ENCODE data around the gene SMYD2. TPM values are rescaled to one million over a fixed set of nuclear protein-coding genes. Genes with fewer than 3 reads are reported as not detected.

SMYD2 gene
- total RNA-seq, 2 donors from 2014 or later, result 18.4 to 18.5 TPM

DNA sequence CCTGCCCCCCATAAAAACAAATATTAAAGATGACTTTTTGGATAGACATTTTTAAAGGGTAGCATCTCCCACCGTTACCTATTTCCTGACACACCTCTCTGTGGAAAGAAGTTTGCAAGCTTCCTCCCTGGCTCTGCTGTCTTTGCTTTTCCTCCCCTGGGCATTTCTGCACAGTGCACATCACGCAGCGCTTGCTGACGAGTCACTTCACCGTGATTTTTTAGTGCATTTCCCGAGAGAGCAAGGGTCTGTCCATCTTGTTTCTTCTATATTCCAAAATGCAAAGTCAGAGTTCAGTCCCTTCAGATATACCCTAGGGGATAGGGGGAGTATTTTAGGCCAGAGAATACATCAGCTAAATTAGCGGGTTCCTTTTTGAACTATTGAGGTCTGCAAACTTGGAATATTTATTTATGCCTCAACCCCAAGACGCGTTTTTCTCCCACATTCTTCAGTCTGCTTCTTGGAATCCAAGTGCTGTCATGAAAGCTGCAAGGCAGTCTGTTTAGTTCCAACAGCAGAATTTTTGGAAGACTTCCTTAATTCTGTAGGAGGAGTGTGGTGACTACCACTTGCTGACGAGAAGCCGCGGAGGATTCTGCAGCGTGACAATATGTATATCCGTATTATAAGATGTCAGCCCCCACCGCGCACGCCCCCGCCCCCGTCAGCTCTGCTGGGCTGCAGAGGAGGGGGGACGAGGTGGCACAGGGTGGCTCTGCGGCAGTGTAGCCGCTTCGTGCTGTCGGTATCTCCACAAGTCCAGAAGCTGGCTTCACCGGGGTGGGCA, 22.4 kb downstream of the SMYD2 start:
- no peaks in the 10 kb centered on the region for H3K27me3 ChIP-seq
- intact Hi-C loops (cut with DNase I), result no loop called here
- H3K4me1 ChIP-seq, result no peaks in the 10 kb centered on the region
- 74 to 82% methylated on average over 25 of the region's 25 CpGs for WGBS, 2 donors
- TF ChIP-seq, protein P1, sequence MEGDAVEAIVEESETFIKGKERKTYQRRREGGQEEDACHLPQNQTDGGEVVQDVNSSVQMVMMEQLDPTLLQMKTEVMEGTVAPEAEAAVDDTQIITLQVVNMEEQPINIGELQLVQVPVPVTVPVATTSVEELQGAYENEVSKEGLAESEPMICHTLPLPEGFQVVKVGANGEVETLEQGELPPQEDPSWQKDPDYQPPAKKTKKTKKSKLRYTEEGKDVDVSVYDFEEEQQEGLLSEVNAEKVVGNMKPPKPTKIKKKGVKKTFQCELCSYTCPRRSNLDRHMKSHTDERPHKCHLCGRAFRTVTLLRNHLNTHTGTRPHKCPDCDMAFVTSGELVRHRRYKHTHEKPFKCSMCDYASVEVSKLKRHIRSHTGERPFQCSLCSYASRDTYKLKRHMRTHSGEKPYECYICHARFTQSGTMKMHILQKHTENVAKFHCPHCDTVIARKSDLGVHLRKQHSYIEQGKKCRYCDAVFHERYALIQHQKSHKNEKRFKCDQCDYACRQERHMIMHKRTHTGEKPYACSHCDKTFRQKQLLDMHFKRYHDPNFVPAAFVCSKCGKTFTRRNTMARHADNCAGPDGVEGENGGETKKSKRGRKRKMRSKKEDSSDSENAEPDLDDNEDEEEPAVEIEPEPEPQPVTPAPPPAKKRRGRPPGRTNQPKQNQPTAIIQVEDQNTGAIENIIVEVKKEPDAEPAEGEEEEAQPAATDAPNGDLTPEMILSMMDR (IDR thresholded peaks at IDR 0.05), result no peak
- no peak for TF ChIP-seq POLR2A (IDR thresholded peaks at IDR 0.05)
- H3K9me3 ChIP-seq, result no peaks in the 10 kb centered on the region
- no peak overlapping the region for H3K27ac ChIP-seq
- H3K4me3 ChIP-seq, result no peak overlapping the region
- H3K36me3 ChIP-seq (replicated peaks in 1 of 2; ENCODE audit: insufficient read depth in 1 of 2, low read depth in 2 of 2), result no peaks in the 10 kb centered on the region
- no peak for ATAC-seq
- DNase-seq, result no peak

- Histone ChIP-seq H3K9me3 (no peaks in the 10 kb centered on the region), H3K4me1 (no peaks in the 10 kb centered on the region), H3K27ac (no peak overlapping the region), H3K27me3 (no peaks in the 10 kb centered on the region), H3K36me3 (replicated peaks in 1 of 2; ENCODE audit: insufficient read depth in 1 of 2, low read depth in 2 of 2) (no peaks in the 10 kb centered on the region), H3K4me3 (no peak overlapping the region)
- TF ChIP-seq POLR2A (IDR thresholded peaks at IDR 0.05), result no peak
- TF ChIP-seq, protein P1 (IDR thresholded peaks at IDR 0.05), result no peak
- WGBS, 2 donors, result 82 to 86% methylated on average over 9 of the region's 9 CpGs
- ATAC-seq, result no peak
- intact Hi-C loops (cut with DNase I), result no loop called here
- DNase-seq, result no peak
Measured at GRCh38 chr1:214305164-214305751, 24.3 kb downstream of the SMYD2 start.

GRCh38 chr1:214306269-214306668, 25.3 kb downstream of the SMYD2 start:
- Histone ChIP-seq H3K27me3 (no peaks in the 10 kb centered on the region), H3K4me3 (no peak overlapping the region), H3K4me1 (no peaks in the 10 kb centered on the region), H3K36me3 (replicated peaks in 1 of 2; ENCODE audit: insufficient read depth in 1 of 2, low read depth in 2 of 2) (no peaks in the 10 kb centered on the region), H3K9me3 (no peaks in the 10 kb centered on the region), H3K27ac (no peak overlapping the region)
- ATAC-seq (no peak), DNase-seq (no peak)
- TF ChIP-seq POLR2A (IDR thresholded peaks at IDR 0.05), result no peak
- TF ChIP-seq, protein P1 (IDR thresholded peaks at IDR 0.05), result no peak
- WGBS, 2 donors, result 91 to 95% methylated on average over 6 of the region's 6 CpGs
- intact Hi-C loops (cut with DNase I), result no loop called here

DNA sequence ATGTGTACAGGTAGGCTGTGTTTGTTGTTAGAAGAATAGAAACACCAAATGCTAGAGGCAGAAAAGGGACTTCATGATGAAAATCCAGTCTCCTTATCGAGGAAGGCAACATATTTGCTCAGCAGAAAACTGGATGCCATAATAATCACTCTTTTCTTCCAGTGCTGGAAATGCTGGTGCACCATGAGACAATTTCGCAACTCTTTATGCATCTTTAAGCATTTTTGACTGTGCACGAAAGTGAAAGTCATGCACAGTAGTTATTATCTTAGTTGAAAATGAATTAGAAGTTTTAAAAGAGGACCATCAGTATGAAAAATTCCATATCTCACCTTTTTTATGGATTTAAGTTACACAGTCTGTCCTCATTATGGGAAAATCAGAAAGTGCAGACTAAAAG, 29.1 kb downstream of the SMYD2 start:
- no peaks in the 10 kb centered on the region for H3K36me3 ChIP-seq (replicated peaks in 1 of 2; ENCODE audit: insufficient read depth in 1 of 2, low read depth in 2 of 2)
- ATAC-seq, result no peak
- H3K27ac ChIP-seq, result no peak overlapping the region
- intact Hi-C loops (cut with DNase I), result no loop called here
- no peak for DNase-seq
- WGBS, 2 donors, result 59 to 80% methylated on average over 3 of the region's 3 CpGs
- no peak for TF ChIP-seq POLR2A (IDR thresholded peaks at IDR 0.05)
- TF ChIP-seq, protein P1 (IDR thresholded peaks at IDR 0.05), result no peak
- no peak overlapping the region for H3K4me3 ChIP-seq
- H3K9me3 ChIP-seq, result no peaks in the 10 kb centered on the region
- H3K27me3 ChIP-seq, result no peaks in the 10 kb centered on the region
- H3K4me1 ChIP-seq, result no peaks in the 10 kb centered on the region

All from body of pancreas (tissue), 4 donors.